Keratinocyte (primary cell): ENCODE results near the gene KIF21A. TPM values are rescaled to one million over a fixed set of nuclear protein-coding genes. Genes with fewer than 3 reads are reported as not detected.

Experiments used
- DNase-seq: peaks from one replicate; pipeline ENCODE4 v3.0.0-alpha.2; 2011; ENCODE audit warnings: low read depth, missing footprints, low spot score
- FAIRE-seq: peaks from 2 replicates; lab custom pipeline; 2011; peaks lifted over from hg19 to GRCh38; lab: Jason Lieb, UNC
- H2AFZ ChIP-seq: 2 replicates; pipeline ENCODE4 v1.6.0; 2012; ENCODE audit warnings: low read length, control low read depth, inconsistent platforms; ENCODE audit not compliant: control insufficient read depth
- H3K27ac ChIP-seq: 2 replicates; pipeline ENCODE4 v1.5.1; 2011; ENCODE audit warnings: low read length; ENCODE audit not compliant: control insufficient read depth, insufficient read depth
- H3K27me3 ChIP-seq: 3 replicates; pipeline ENCODE4 v1.6.0; 2011; ENCODE audit warnings: low read length; ENCODE audit not compliant: control insufficient read depth, insufficient read depth; ENCODE audit errors: extremely low read depth
- H3K36me3 ChIP-seq, 2 experiments: 2 replicates in 1 of 2; 3 replicates in 1 of 2; pipeline ENCODE4 v1.5.1; 2011; ENCODE audit warnings: low read length in 2 of 2, mild to moderate bottlenecking in 1 of 2; ENCODE audit not compliant: control insufficient read depth in 2 of 2, insufficient read depth in 2 of 2; ENCODE audit errors: extremely low read depth in 1 of 2
- H3K4me1 ChIP-seq: 3 replicates; pipeline ENCODE4 v1.5.1; 2011; ENCODE audit warnings: low read length; ENCODE audit not compliant: control insufficient read depth, insufficient read depth; ENCODE audit errors: extremely low read depth
- H3K4me2 ChIP-seq: 3 replicates; pipeline ENCODE4 v1.6.0; 2011; ENCODE audit warnings: low read depth, low read length; ENCODE audit not compliant: control insufficient read depth, insufficient read depth; ENCODE audit errors: extremely low read depth
- H3K4me3 ChIP-seq, 3 experiments: fragments of 200-600 bp in 1 of 3; sonication (generic) in 1 of 3; 2 replicates in 2 of 3; 3 replicates in 1 of 3; pipeline ENCODE4 v1.5.1; 2011 to 2016; ENCODE audit warnings: low read length in 3 of 3, mild to moderate bottlenecking in 3 of 3, control low read depth in 2 of 3, inconsistent platforms in 1 of 3, low read depth in 1 of 3, mixed read lengths in 1 of 3, mixed run types in 1 of 3, moderate library complexity in 1 of 3; ENCODE audit not compliant: control insufficient read depth in 2 of 3, insufficient read depth in 2 of 3; ENCODE audit errors: extremely low read depth in 1 of 3
- H3K79me2 ChIP-seq: 2 replicates; pipeline ENCODE4 v1.6.0; 2012; ENCODE audit warnings: low read length; ENCODE audit not compliant: control insufficient read depth, insufficient read depth
- H3K9ac ChIP-seq: 3 replicates; pipeline ENCODE4 v1.6.0; 2011; ENCODE audit warnings: low read length; ENCODE audit not compliant: control insufficient read depth, insufficient read depth; ENCODE audit errors: extremely low read depth
- H3K9me1 ChIP-seq: 3 replicates; pipeline ENCODE4 v1.6.0; 2011; ENCODE audit warnings: low read length; ENCODE audit not compliant: control insufficient read depth, insufficient read depth; ENCODE audit errors: extremely low read depth
- H3K9me3 ChIP-seq: 2 replicates; pipeline ENCODE4 v1.5.1; 2012; ENCODE audit warnings: low read depth, low read length; ENCODE audit not compliant: control insufficient read depth
- H4K20me1 ChIP-seq: 3 replicates; pipeline ENCODE4 v1.6.0; 2011; ENCODE audit warnings: low read length; ENCODE audit not compliant: control insufficient read depth, insufficient read depth; ENCODE audit errors: extremely low read depth
- EZH2 ChIP-seq: IDR thresholded peaks from one replicate; pipeline ENCODE4 v1.6.1; 2012; ENCODE audit warnings: inconsistent platforms, mild to moderate bottlenecking, low read length, moderate library complexity
- dilution Hi-C: fragments of 300-500 bp; cut with MboI; formaldehyde crosslinking; loops from one replicate; pipeline ENCODE4 v1.7.0; 2020; ENCODE audit warnings: low sequenced_read_pairs; ENCODE audit not compliant: extremely low pct_ligation_motif_present
- polyA plus RNA-seq, 5 experiments: library from polyadenylated mRNA; depleted of rRNA in 3 of 5; stranded (reverse) in 3 of 5; stranded (forward) in 1 of 5; unstranded in 1 of 5; fragments of >200 nt; gene quantifications; 1 replicate in 1 of 5; 2 replicates in 3 of 5; 3 replicates in 1 of 5; pipeline versions ENCODE4 v1.2.1 to v1.2.3, GENCODE V29; 2011 to 2012; ENCODE audit warnings: missing spikeins in 2 of 5, low read depth in 1 of 5, low replicate concordance in 1 of 5
- TF ChIP-seq, protein P1 (sequence below), 3 experiments: IDR thresholded peaks in 1 of 3; conservative IDR thresholded peaks in 1 of 3; optimal IDR thresholded peaks in 1 of 3; 2 replicates in 2 of 3; 3 replicates in 1 of 3; pipeline versions ENCODE3 to v1.5.1; 2011; ENCODE audit warnings: low read length in 3 of 3, mild to moderate bottlenecking in 3 of 3, moderate library complexity in 2 of 3, control low read depth in 1 of 3, inconsistent platforms in 1 of 3; ENCODE audit not compliant: insufficient read depth in 2 of 3; ENCODE audit errors: extremely low read depth in 1 of 3

KIF21A gene
- polyA plus RNA-seq, 1 donor (not counting 4 experiments of a cell fraction or from before 2014, with no cell fraction given): 27.5 TPM

DNA sequence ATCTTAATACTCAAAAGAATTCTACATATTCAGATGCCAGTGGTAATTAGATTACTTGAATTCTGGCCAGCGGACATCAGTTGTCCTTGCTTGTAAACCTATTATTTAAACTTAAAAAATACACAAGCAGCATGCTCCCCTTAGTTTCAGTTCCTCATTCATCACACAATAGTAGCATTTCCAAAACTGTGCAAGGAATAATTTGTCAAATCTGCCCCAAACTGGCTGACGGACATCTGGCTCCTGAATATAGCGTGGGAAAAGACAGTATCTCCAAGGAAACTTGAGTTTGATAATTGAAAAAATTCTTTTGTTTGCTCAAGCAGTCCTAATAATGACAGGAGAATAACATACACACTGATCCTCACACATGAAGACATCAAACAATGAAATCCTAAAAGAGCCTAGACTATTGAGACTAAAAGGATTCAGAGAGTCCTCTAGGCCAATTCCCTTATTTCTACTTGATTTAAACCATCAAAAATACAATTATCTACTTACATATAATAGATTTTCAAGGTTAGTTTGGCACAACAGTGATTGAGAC is 90.4 kb downstream of the KIF21A start:
- no peak for DNase-seq
- Histone ChIP-seq H2AFZ (no peak overlapping the region), H3K4me1 (no peaks in the 10 kb centered on the region), H3K4me3 (no peak overlapping the region), H3K9ac (no peak overlapping the region), H4K20me1 (no peaks in the 10 kb centered on the region), H3K9me3 (no peaks in the 10 kb centered on the region), H3K36me3 (no peaks in the 10 kb centered on the region), H3K79me2 (no peaks in the 10 kb centered on the region), H3K9me1 (no peaks in the 10 kb centered on the region), H3K4me2 (no peak overlapping the region), H3K27ac (no peak overlapping the region), H3K27me3 (no peaks in the 10 kb centered on the region)
- dilution Hi-C loops: no loop called here
- FAIRE-seq: no peak
- TF ChIP-seq EZH2: no peak
- TF ChIP-seq, protein P1, sequence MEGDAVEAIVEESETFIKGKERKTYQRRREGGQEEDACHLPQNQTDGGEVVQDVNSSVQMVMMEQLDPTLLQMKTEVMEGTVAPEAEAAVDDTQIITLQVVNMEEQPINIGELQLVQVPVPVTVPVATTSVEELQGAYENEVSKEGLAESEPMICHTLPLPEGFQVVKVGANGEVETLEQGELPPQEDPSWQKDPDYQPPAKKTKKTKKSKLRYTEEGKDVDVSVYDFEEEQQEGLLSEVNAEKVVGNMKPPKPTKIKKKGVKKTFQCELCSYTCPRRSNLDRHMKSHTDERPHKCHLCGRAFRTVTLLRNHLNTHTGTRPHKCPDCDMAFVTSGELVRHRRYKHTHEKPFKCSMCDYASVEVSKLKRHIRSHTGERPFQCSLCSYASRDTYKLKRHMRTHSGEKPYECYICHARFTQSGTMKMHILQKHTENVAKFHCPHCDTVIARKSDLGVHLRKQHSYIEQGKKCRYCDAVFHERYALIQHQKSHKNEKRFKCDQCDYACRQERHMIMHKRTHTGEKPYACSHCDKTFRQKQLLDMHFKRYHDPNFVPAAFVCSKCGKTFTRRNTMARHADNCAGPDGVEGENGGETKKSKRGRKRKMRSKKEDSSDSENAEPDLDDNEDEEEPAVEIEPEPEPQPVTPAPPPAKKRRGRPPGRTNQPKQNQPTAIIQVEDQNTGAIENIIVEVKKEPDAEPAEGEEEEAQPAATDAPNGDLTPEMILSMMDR (optimal IDR thresholded peaks at IDR 0.05 in 1 of 3, IDR thresholded peaks at IDR 0.05 in 1 of 3, conservative IDR thresholded peaks at IDR 0.05 in 1 of 3; ENCODE audit: extremely low read depth in 1 of 3, insufficient read depth in 2 of 3, low read length in 3 of 3): no peak

DNA sequence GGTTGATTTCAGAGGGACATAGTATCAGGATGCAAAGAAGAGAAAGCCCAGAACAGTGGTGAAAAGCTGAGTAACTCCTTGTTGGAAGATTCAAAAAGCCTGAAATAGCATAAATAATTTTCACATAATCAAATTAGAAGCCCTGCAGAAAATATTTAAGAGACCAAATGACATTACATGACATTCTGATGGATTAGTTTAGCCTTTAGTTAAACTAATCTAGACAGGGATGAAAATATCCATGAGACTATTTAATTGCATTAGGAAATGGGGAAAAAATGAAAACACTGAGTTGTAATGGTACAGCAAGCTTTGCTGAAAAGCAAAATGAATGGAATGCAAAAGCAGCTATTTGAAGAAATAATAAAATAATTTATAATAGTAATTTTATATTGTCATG is 91.8 kb downstream of the KIF21A start:
- no peak overlapping the region for H3K9ac ChIP-seq
- DNase-seq (no peak), FAIRE-seq (no peak)
- dilution Hi-C loops: no loop called here
- no peaks in the 10 kb centered on the region for H3K9me3 ChIP-seq
- no peak overlapping the region for H3K27ac ChIP-seq
- H3K4me3 ChIP-seq: no peak overlapping the region
- H4K20me1 ChIP-seq: no peaks in the 10 kb centered on the region
- H3K36me3 ChIP-seq: no peaks in the 10 kb centered on the region
- H3K27me3 ChIP-seq: no peaks in the 10 kb centered on the region
- no peaks in the 10 kb centered on the region for H3K4me1 ChIP-seq
- H3K79me2 ChIP-seq: no peaks in the 10 kb centered on the region
- no peak overlapping the region for H3K4me2 ChIP-seq
- no peak overlapping the region for H2AFZ ChIP-seq
- H3K9me1 ChIP-seq: no peaks in the 10 kb centered on the region
- no peak for TF ChIP-seq EZH2
- TF ChIP-seq, protein P1 (optimal IDR thresholded peaks at IDR 0.05 in 1 of 3, IDR thresholded peaks at IDR 0.05 in 1 of 3, conservative IDR thresholded peaks at IDR 0.05 in 1 of 3; ENCODE audit: extremely low read depth in 1 of 3, insufficient read depth in 2 of 3, low read length in 3 of 3): no peak
